Esophagus muscularis mucosa (tissue), 4 donors: ENCODE measurements around the gene CEP41. TPM values are rescaled to one million over a fixed set of nuclear protein-coding genes. Genes with fewer than 3 reads are reported as not detected.

ENCODE experiments used
- DNase-seq: peaks from one replicate; pipeline ENCODE4 v3.0.0-alpha.2; 2017; ENCODE audit errors: extremely low spot score
- H3K27ac ChIP-seq, 4 donors: fragments of 200-600 bp; sonication (generic); replicated peaks in 1 of 4; 1 replicate in 3 of 4; 2 replicates in 1 of 4; pipeline ENCODE4 v1.5.1; 2016 to 2019; ENCODE audit warnings: mild to moderate bottlenecking in 1 of 4
- H3K27me3 ChIP-seq, 4 donors: fragments of 200-600 bp; sonication (generic); one replicate each; pipeline versions ENCODE4 v1.5.1 to v1.6.0; 2016 to 2019
- H3K36me3 ChIP-seq, 4 donors: fragments of 200-600 bp; sonication (generic); one replicate each; pipeline ENCODE4 v1.5.1; 2016 to 2019
- H3K4me1 ChIP-seq, 4 donors: fragments of 200-600 bp; sonication (generic); one replicate each; pipeline ENCODE4 v1.5.1; 2016 to 2019
- H3K4me3 ChIP-seq, 4 donors: fragments of 200-600 bp; sonication (generic); 1 replicate in 2 of 4; 2 replicates in 2 of 4; pipeline ENCODE4 v1.5.1; 2016 to 2019; ENCODE audit warnings: mild to moderate bottlenecking in 4 of 4, moderate library complexity in 1 of 4
- H3K9me3 ChIP-seq, 4 donors: fragments of 200-600 bp; sonication (generic); 1 replicate in 3 of 4; 2 replicates in 1 of 4; pipeline ENCODE4 v1.5.1; 2016 to 2019
- EP300 ChIP-seq: sonication (generic); formaldehyde crosslinking; IDR thresholded peaks from one replicate; pipeline ENCODE4 v1.6.1; 2017; ENCODE audit warnings: antibody characterized with exemption
- POLR2A ChIP-seq: fragments of 450-650 bp; IDR thresholded peaks from one replicate; pipeline ENCODE4 v1.6.1; 2017; ENCODE audit warnings: antibody characterized with exemption, moderate library complexity, mild to moderate bottlenecking, low read depth
- POLR2AphosphoS5 ChIP-seq, 2 donors: sonication (generic); formaldehyde crosslinking; IDR thresholded peaks; one replicate each; pipeline ENCODE4 v1.6.1; 2017; ENCODE audit warnings: antibody characterized with exemption in 2 of 2
- WGBS: methylation state at CpG from one replicate; pipeline ENCODE4 v1.1.5; 2018; 5-methylcytosine and 5-hydroxymethylcytosine counted together
- intact Hi-C: fragments of 100-400 bp; cut with DNase I; formaldehyde crosslinking; loops from one replicate; pipeline ENCODE4 v1.15.1; 2023
- total RNA-seq, 4 donors: library from RNA; depleted of rRNA; stranded (reverse); fragments of >200 nt; gene quantifications; one replicate each; pipeline versions ENCODE4 v1.1.0 to v1.2.1, GENCODE V29; 2016
- TF ChIP-seq, protein P1 (sequence below), 3 experiments: fragments of 200-600 bp in 2 of 3; fragments of 450-650 bp in 1 of 3; sonication (generic) in 2 of 3; IDR thresholded peaks; one replicate each; pipeline ENCODE4 v1.5.1; 2017 to 2019; ENCODE audit warnings: antibody characterized with exemption in 3 of 3, mild to moderate bottlenecking in 2 of 3, moderate library complexity in 1 of 3

Gene CEP41
- total RNA-seq, 4 donors from 2014 or later = 0.83 to 5.9 (median 2.8) TPM

DNA sequence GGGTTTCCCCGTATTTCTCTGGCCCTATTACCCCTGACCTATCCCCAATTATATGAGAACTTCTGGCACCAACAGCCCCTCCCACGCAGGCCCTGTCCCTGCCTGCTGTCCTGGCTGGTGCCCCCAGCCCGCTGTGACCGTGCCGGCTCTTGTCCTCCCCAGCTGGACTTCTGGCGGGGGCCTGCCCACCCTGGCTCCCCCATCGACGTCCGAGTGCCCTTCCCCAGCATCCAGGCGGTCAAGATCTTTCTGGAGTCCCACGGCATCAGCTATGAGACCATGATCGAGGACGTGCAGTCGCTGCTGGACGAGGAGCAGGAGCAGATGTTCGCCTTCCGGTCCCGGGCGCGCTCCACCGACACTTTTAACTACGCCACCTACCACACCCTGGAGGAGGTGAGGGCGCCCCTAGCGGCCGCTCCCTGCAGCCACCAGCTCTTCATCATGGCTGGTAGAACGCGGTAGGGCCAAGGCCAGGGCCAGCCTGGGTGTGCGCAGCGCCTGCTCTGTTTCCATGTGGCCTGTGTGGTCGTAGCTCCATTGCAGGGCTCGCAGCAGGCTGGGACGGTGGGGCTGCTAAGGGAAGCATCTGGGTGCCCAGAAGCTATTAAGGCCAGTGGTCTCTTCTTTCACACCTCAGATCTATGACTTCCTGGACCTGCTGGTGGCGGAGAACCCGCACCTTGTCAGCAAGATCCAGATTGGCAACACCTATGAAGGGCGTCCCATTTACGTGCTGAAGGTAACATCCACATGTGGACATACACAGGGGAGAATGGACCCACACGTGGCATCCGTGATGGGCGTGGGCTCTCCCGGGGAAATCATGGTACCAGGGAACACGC, 59.1 kb downstream of the CEP41 start:
- DNase-seq = no peak

DNA sequence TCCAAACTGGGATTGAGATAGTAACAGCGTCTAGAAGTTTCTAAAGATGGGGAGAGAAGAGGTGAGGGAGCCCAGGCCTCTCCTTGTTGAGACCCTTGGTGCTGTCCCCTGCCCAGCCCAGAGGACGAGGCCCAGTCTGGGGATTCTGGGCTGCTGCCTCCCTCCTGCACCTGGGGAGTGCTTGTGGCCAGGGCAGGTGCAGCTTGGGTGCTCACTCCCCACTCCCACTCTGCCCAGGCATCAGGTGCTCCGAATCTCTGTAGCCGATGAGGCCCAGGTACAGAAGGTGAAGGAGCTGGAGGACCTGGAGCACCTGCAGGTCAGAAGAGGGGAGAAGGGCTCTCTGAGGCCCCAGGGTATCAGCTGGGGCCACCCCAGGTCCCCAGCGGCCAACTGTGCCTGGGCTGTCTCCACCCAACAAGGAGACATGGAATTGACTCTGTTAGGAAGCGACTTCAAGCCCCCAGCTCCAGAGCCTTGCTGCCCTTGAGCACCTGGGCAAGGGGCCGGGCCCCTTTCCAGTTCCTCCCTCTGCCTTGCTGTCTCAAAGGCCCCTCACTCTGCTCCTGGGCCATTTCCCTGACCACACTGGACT, 59.9 kb downstream of the CEP41 start:
- no peaks in the 10 kb centered on the region for H3K36me3 ChIP-seq
- peaks cover 0 to 5% (median 0%) of the 10 kb centered on the region in 4 donors for H3K9me3 ChIP-seq
- 96% methylated on average over 4 of the region's 7 CpGs for WGBS
- no peak overlapping the region for H3K4me3 ChIP-seq
- H3K27me3 ChIP-seq = no peaks in the 10 kb centered on the region
- TF ChIP-seq POLR2AphosphoS5 (IDR thresholded peaks at IDR 0.05) (no peak), EP300 (no peak), POLR2A (no peak)
- TF ChIP-seq, protein P1, sequence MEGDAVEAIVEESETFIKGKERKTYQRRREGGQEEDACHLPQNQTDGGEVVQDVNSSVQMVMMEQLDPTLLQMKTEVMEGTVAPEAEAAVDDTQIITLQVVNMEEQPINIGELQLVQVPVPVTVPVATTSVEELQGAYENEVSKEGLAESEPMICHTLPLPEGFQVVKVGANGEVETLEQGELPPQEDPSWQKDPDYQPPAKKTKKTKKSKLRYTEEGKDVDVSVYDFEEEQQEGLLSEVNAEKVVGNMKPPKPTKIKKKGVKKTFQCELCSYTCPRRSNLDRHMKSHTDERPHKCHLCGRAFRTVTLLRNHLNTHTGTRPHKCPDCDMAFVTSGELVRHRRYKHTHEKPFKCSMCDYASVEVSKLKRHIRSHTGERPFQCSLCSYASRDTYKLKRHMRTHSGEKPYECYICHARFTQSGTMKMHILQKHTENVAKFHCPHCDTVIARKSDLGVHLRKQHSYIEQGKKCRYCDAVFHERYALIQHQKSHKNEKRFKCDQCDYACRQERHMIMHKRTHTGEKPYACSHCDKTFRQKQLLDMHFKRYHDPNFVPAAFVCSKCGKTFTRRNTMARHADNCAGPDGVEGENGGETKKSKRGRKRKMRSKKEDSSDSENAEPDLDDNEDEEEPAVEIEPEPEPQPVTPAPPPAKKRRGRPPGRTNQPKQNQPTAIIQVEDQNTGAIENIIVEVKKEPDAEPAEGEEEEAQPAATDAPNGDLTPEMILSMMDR (IDR thresholded peaks at IDR 0.05) = no peak
- no peak overlapping the region for H3K27ac ChIP-seq
- peaks cover 0 to 10% (median 7%) of the 10 kb centered on the region in 4 donors for H3K4me1 ChIP-seq
- intact Hi-C loops = no loop called here
- no peak for DNase-seq

More for the DNA sequence above, 59.1 kb downstream of the CEP41 start:
- no peak for TF ChIP-seq POLR2A
- TF ChIP-seq, protein P1 (IDR thresholded peaks at IDR 0.05) = no peak
- TF ChIP-seq EP300 = no peak
- TF ChIP-seq POLR2AphosphoS5 (IDR thresholded peaks at IDR 0.05) = no peak
- Histone ChIP-seq H3K27me3 (no peaks in the 10 kb centered on the region), H3K4me1 (peaks cover 0 to 10% (median 7%) of the 10 kb centered on the region in 4 donors), H3K9me3 (no peaks in the 10 kb centered on the region), H3K36me3 (no peaks in the 10 kb centered on the region), H3K4me3 (no peak overlapping the region), H3K27ac (no peak overlapping the region)
- intact Hi-C loops = no loop called here
- 87% methylated on average over 31 of the region's 41 CpGs for WGBS

DNA sequence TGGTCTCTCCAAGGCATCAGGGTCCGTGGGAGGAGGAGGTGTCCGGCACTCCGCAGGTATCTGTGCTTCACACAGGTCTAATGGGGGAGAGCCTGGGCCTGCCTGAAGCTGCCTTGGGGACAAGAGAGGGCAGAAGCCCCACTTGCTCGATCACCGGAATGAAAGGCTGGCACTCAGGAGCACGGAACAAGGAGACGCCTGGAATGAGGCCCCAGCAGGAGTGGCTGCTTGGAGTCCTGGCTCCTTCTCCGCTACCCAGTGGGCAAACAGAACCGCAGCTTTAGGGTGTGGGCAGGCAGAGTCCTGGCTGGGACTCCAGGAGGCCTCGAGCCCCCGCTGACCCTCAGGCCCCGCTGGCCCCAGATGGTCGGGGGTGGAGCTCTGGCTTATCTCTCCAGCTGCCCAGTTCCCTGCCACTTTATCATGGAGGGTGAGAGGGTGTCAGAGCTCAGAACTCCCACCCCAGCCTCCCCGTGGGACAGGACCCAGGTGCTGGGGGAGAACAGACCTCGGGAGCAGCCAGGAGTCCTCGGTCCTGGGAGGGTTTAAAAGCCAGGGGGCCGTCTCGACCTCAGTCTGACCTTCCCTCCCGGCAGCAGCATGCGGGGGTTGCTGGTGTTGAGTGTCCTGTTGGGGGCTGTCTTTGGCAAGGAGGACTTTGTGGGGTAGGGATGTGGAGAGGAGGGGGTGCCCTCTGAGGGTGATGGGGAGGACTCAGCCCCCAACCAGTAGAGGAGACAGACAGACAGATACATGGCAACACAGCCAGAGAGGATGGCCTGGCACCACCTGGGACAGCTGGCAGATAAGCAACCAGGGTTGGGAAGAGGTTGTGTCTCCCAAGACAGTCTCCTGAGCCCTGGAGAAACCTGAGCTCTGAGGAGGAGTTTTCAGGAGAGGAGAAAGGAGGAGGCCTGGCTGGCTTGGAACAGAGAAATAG, 60.6 kb downstream of the CEP41 start, which contains the start of gene CPA1:
Gene CPA1 (plus strand): TSS at position 574 of the 940 bp plus-strand sequence. CDS start 27 bp downstream, at position 601.
- Histone ChIP-seq H3K4me1 (peaks cover 0 to 10% (median 7%) of the 10 kb centered on the region in 4 donors), H3K4me3 (no peak within 1 kb of the TSS), H3K27ac (no peak within 1 kb of the TSS), H3K36me3 (no peaks in the 10 kb centered on the region), H3K9me3 (peaks cover 0 to 5% (median 0%) of the 10 kb centered on the region in 4 donors), H3K27me3 (no peaks in the 10 kb centered on the region)
- intact Hi-C loops = no loop called here
- 42% methylated on average over 7 of the region's 20 CpGs for WGBS
- no peak for TF ChIP-seq POLR2AphosphoS5 (IDR thresholded peaks at IDR 0.05)
- TF ChIP-seq, protein P1 (IDR thresholded peaks at IDR 0.05) = no peak
- TF ChIP-seq EP300 = no peak
- DNase-seq = no peak

DNA sequence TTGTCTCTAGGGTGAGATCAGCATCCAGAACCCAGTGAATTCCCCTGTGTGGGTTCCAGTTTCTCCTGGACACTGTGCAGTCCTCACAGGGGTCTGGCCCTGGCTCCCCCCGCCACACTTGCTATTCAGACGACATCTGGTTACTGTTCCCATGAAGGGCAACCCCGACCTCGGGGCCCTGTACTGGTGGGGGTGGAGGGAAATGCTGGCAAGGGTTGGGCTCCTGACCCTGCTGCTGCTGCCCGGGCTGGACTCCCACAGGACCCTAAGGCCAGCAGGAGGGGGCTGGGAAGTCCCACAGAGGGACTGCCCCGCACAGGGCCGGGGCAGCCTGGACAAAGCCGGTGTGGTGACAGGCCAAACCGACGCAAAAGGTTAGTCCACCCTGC, 61.3 kb downstream of the CEP41 start:
- Histone ChIP-seq H3K4me1 (peaks cover 0 to 13% (median 8%) of the 10 kb centered on the region in 4 donors), H3K27me3 (no peaks in the 10 kb centered on the region), H3K36me3 (no peaks in the 10 kb centered on the region), H3K9me3 (peaks cover 0 to 5% (median 0%) of the 10 kb centered on the region in 4 donors), H3K4me3 (no peak overlapping the region), H3K27ac (no peak overlapping the region)
- TF ChIP-seq EP300 (no peak), POLR2A (no peak), POLR2AphosphoS5 (IDR thresholded peaks at IDR 0.05) (no peak)
- TF ChIP-seq, protein P1 (IDR thresholded peaks at IDR 0.05) = no peak
- WGBS = 62% methylated on average over 5 of the region's 10 CpGs
- intact Hi-C loops = no loop called here
- no peak for DNase-seq
